GM21390 (cell line): Measurements from ENCODE around the gene ABCA13.

ENCODE experiments used
- ATAC-seq: cut with Tn5 transposase; IDR thresholded peaks from one replicate; pipeline ENCODE4 v1.9.1; 2021; ENCODE audit not compliant: unreplicated experiment

Gene ABCA13

DNA sequence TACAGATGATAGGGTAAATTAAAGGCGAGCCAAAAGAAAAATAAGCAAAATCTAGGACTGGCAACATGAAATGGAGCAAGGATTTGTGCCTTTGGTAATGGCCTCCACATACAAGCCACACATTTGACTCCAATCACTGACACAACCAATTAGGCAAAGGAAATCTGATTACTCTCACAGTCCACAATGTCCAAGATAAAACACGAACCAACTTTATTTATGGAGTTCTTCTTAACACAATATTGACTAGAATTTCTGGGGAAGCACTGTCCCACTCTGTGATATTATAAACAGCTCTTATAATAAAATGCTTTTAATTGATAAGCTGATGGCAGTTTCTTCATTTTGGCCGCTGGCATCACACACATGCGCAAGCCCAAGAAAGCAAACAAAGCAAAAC lies 334.2 kb downstream of the ABCA13 start:
- no peak for ATAC-seq

DNA sequence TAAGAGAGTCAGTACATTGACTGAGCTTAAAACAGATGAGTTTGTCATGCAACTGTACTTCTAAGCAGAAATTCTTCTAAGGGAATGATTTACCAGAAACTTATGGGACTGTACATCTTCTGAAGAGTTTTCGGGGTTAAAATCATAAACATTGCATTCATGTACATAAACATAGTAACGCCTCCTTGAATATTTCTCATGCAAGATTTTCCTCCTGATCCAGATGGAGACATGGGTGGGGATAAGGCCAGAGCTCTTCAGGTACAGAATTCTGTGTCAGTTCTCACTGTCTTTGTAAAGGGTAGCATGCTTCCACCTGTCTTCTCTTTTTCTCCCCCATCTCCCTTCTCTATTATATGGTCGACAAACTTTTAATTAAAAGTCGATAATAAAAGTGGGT lies 335.3 kb downstream of the ABCA13 start:
- no peak for ATAC-seq

DNA sequence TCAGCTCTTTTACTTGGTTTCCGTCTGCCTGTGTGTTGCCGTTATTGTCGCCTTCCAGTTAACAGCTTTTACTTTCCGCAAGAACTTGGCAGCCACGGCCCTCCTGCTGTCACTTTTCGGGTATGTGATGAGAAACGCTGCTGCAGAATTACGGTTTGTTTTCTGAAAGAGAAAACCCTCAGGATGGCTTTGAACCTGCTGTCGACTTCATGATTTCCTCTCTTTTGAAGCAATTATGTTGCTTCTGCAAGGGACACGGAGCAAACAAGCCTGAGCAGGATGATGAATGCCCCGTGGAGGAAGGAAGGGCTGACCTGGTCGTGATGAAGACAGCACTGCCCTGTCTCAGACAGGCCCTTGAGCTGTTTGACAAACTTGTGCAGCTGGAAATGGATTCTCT lies 339.8 kb downstream of the ABCA13 start:
- ATAC-seq = no peak

DNA sequence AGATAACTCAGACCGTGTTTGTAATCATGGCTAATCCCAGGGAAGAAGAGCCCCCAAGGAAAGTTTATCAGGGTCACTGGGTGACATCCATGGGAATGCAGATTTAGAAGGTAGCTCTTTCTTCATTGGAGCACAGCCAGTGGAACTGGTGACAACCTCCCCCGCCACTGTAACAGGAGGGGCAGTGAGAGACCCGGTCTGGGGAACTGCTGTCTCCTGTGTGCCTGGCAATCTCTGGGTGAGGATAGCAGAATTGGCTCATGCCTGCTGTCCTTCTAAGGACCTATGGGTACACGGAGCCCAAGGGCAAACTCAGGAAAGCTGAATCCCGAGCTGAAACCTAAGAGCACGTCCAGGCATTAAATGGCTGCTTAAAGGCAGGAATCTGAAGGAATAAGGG lies 341.6 kb downstream of the ABCA13 start:
- ATAC-seq = no peak

DNA sequence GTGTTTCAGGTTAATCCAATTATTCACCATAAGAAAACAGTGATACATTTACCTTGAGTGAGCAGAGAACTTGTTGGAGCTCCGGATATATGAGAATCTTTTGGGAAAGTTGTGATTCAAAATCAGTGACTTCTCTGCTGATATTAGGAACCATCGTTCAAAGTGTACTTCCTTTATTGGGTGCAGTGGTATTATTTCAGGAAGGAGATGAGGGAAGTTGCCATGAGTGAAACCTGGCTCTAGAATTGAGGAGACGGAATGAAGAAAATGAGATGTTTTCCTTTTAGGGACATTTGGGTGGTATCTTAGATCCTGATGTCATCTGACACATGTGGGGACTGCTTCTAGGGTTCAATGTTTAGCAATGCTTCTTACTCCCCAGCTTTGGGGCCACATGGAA lies 343.9 kb downstream of the ABCA13 start:
- no peak for ATAC-seq

DNA sequence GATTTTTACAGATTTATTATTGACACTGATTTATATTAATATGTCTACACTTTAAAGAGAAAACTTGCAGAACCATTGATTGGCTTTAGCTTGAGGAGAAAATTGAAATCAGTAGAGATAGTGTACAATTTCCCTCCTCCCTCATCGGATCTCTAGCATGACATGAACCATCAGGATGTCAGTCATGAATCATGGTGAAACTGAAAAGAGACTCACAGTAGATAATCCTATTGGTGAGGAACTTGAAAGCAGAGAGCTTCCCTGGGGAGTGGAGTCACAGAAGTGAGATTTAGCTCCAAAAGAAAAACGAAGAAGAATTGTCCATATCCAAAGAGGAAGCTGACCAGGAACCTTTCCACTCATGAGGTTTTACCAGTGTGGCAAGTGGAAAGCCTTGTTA lies 346.8 kb downstream of the ABCA13 start:
- ATAC-seq = no peak

DNA sequence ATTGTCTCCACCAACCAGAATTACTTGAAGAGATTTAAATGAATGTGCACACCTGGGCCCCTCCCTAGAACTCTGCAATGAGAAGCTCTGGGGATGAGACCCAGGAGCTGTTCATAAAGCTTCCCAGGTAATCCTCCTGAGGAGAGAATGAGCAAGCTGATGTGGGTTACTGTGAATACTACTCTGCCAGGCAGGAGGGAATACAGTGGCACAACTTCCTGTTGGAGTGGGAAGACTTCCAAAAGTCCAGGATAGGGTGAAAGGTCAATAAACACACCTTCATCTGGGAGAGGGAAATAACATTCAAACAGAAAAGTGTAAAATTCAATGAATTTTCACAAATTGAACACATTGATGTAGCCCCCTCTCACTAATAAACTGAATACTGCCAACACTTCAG lies 351.4 kb downstream of the ABCA13 start:
- ATAC-seq = no peak

DNA sequence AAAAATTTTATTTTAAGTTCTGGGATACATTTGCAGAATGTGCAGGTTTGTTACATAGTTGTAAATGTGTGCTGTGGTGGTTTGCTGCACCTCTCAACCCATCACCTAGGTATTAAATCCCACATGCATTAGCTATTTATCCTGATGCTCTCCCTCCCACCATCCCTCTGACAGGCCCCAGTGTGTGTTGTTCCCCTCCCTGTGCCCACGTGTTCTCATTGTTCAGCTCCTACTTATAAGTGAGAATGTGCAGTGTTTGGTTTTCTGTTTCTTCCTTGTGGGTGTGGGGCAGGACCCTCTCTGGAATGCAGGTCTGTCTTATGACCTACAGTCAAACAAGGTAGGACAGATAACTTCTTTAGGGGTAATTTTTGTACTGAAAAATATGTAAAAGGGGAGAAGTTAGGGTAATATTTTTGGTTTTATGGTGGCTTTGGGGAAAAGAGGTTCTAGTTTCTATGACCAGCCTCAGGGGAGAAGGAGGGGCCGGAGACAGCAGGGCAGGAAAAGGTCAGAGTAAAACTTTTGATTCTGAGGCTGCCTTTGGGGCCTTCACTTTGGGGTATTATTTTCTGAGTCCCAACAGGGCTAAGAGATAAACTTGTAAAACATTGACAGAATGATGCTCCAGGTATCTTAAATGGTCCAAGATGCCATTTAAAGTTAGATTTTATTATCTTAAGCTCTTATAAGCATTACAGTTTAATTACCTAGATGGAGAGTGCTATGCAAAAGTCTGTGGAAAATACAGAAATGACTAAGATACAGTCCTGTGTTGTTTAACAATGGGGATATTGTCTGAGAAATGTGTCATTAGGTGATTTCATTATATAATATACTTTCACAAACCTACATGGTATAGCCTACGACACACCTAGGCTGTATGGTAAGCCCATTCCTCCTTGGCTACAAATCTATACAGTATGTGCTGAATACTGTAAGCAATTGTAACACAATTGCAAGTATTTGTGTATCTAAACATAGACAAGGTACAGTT lies 354.8 kb downstream of the ABCA13 start:
- no peak for ATAC-seq

GRCh38 chr7:48528646-48529045 lies 357.4 kb downstream of the ABCA13 start:
- no peak for ATAC-seq

GRCh38 chr7:48537561-48537960 lies 366.3 kb downstream of the ABCA13 start:
- no peak for ATAC-seq

DNA sequence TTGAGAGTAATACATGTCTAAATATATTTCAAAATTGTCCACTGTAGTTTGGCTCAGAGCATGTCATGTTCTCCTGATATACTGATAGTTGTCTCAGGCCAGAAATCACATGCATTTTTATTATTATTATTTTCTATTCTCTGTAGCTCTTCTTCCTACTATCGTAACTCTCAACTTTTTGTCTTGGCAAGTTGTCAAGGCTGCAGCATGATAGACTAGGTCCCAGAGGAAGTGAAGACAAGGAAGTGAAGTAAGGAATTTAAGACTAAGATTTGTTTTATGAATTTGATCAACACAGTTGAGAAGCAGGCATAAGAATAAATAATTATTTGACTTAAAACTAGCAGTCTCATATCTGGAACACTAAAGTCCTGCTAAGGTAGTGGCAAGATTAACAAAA lies 369.5 kb downstream of the ABCA13 start:
- no peak for ATAC-seq

DNA sequence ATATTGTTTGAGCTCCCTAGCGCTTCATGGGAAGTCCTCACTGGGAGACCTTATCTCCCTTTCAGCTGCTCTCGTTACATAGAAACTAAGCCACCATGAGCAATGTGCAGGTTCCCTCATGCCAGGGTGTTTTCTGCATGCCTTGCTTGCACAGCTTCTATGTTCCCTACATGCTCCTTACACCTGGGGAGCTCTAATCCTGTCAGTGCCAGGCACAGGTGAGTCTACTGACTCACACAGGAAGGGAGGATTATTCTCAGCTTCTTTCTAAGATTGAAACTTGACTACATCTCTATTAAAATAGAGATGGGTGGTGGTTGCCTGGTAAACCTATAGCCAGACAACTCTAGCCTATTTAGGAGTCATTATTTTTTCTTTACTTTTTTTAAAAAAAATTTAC lies 377.4 kb downstream of the ABCA13 start:
- no peak for ATAC-seq

DNA sequence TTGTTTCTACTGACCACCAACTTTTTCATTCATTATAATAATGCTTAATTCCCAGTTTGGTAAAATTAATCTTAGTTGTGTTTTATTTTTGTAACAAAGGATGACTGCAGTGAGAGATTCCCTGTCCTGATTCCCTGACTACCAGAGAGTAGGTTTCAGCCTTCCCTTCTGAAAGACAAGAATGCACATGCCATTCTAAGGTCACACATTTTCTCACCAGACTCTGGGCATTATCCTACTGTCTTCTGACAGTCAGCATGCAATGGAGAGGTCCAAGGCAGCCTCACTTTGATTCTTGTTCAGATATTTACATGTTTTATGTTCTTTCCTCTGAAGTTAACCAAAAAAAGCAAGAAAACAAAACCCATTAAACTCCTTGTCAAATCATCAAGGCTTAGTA lies 380.4 kb downstream of the ABCA13 start:
- ATAC-seq = no peak

GRCh38 chr7:48563334-48563733 lies 392.1 kb downstream of the ABCA13 start:
- ATAC-seq = no peak

GRCh38 chr7:48575516-48575915 lies 404.3 kb downstream of the ABCA13 start:
- ATAC-seq = no peak

GRCh38 chr7:48587475-48587874 lies 416.2 kb downstream of the ABCA13 start:
- ATAC-seq = no peak

DNA sequence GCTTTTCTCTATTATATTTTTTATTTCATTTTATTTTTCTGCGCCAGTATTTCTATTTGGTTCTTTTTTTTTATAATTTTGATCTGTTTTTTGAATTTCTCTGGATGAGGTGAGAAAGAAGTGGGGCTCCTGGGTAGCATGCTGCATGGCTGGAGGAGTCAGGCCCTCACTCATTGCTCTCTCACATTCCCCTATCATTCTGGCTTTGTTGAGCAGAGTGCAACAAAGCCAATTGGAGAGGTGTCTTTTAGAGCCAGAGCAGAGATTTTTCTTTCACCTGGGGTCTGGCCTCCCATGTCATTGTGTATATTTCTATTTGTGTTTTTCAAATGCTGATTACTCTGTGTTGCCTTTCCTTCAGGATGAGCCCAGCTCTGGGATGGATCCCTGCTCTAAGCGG lies 423.1 kb downstream of the ABCA13 start:
- ATAC-seq = no peak

- ATAC-seq = no peak
Measured at GRCh38 chr7:48595756-48596155, 424.5 kb downstream of the ABCA13 start.

DNA sequence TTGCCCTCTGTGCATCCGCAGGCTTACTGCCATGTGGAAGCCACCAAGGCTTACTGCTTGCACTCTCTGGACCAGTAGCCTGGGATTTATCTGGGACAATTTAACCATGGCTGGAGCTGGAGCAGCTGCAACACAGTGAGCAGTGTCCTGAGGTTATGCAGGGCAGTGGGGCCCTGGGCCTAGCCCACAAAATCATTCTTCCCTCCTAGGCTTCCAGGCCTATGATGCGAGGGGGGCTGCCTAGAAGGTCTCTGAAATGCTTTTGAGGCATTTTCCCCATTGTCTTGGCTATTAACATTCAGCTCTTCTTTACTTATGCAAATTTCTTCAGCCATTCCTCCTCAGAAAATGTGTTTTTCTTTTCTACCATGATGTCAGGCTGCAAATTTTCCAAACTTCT lies 439.4 kb downstream of the ABCA13 start:
- ATAC-seq = no peak

DNA sequence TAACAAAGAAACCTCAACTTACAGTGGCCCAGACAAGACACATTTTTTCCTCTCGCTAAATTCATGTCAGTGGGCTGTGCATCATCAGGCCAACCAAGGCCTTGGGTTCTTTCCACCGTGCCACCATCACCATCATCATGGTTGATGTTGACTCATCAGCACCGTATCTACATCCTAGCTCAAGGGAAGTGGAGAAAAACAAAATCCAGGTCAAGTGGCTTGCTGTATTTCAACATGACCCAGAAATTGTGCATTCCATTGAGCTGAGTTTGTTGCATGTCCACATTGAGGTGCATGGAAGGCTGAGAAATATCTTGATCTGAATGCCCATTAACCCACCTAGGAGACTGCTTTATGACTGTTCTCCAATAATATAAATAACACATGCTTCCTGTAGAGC lies 440.7 kb downstream of the ABCA13 start:
- no peak for ATAC-seq

GRCh38 chr7:48617508-48617907 lies 446.2 kb downstream of the ABCA13 start:
- ATAC-seq = no peak

DNA sequence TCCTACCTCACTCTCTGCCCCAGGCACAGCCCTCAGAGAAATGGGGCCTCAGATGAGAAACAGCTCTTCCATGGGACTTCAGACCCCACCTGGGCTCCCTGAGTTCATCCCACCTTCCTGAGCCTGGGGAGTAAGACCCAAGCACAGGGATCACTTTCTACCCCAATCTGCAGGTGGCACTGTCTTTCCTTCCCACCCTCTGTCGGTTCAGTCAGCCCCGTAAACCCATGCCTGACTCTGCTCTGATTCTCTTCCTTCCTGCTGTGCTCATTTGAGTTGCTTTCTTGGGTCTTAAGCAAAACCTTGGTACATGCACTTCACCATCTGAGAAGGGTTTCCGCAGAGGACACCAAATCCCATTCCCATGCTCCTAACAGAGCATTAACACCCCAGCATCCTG lies 446.7 kb downstream of the ABCA13 start:
- ATAC-seq = no peak

DNA sequence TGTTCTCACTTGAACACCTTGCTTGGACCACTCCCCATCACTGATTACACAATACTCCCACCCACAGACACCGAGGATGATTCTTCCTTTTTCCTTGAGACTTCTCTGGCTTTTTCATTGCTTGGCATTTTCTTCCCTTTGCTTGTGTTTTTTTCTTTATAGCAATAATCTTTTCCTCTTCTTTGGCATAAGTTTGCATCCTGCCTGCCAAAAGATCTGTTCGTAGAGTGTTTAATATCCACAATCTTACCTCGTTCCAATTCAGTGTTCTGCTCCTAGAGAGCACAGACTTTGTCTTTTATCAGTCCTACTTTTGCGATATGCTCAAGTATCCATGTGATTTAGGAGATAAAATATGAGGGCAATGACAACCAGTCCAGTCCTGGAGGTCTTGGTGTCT lies 449.8 kb downstream of the ABCA13 start:
- ATAC-seq = no peak
